ENCODE results near the gene CCNJL. TPM values are rescaled to one million over a fixed set of nuclear protein-coding genes. Genes with fewer than 3 reads are reported as not detected.
A peak's percentile ranks its signal among the peaks of the same experiment; 100 is the strongest.

CCNJL gene
- polyA plus RNA-seq, 1 donor = 12.7 TPM

DNA sequence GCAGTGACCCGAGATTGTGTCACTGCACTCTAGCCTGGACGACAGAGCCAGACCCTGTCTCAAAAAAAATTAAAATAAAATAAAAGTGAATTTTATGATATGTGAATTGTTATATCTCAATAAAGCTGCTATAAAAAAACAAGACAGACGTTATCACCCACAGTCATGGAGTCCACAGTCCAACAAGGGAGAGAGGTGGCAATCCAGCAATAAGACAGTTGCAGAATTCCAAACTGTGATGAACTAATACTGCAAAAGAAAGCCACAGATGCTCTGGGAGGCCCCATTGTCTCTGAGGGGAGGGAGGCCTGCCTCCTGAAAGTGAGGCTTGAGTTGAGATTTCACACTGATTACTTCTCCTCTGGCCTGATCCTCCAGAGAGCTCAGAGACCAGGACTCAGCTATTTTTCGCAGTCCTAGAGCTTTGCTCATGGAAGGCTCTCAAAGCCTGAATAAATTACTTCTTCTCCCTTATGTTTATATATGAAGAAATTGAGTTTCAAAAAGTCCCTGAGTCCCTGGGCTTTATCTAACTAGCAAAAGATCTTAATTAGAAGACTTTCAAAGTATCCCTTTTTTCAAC, 28.0 kb downstream of the CCNJL start:
- Histone ChIP-seq H3K4me3 (ENCODE audit: low read length) (no peak overlapping the region), H3K27me3 (ENCODE audit: control insufficient read depth, insufficient read depth, low read length) (no peaks in the 10 kb centered on the region), H3K27ac (ENCODE audit: low read length) (peak overlapping the region; percentile 8), H3K4me1 (ENCODE audit: control insufficient read depth, insufficient read depth, low read length) (peaks cover 33% of the 10 kb centered on the region), H3K36me3 (ENCODE audit: control insufficient read depth, insufficient read depth, low read length) (peaks cover 9% of the 10 kb centered on the region), H3K9me3 (ENCODE audit: control insufficient read depth, low read depth, low read length) (no peaks in the 10 kb centered on the region)
- 50% methylated on average over 2 of the region's 4 CpGs for WGBS (ENCODE audit: insufficient coverage, low lambda C conversion rate)
- DNase-seq = peak; percentile 46 to 68

DNA sequence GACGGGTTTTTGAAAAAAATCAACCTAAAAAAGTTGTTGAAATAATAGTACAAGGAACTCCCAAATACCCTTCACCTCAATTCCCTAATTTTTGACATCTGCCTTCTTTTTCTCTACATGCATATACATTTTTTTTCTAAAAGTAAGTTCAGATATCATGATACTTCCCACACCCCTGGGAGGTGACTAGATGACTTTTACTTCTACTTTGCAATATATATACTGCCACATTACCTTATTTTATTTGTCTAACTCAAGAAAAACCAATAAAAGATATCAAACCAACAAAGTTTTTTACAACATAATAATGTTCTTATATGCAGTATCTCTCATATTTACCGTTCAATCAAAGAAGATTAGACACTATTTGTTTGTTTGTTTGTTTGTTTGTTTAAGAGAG, 31.1 kb downstream of the CCNJL start:
- Histone ChIP-seq H3K4me3 (ENCODE audit: low read length) (no peak overlapping the region), H3K4me1 (ENCODE audit: control insufficient read depth, insufficient read depth, low read length) (peaks cover 19% of the 10 kb centered on the region), H3K27me3 (ENCODE audit: control insufficient read depth, insufficient read depth, low read length) (no peaks in the 10 kb centered on the region), H3K9me3 (ENCODE audit: control insufficient read depth, low read depth, low read length) (no peaks in the 10 kb centered on the region), H3K36me3 (ENCODE audit: control insufficient read depth, insufficient read depth, low read length) (peaks cover 28% of the 10 kb centered on the region), H3K27ac (ENCODE audit: low read length) (no peak overlapping the region)
- DNase-seq = no peak
- 33% methylated on average over 1 of the region's 2 CpGs for WGBS (ENCODE audit: insufficient coverage, low lambda C conversion rate)

DNA sequence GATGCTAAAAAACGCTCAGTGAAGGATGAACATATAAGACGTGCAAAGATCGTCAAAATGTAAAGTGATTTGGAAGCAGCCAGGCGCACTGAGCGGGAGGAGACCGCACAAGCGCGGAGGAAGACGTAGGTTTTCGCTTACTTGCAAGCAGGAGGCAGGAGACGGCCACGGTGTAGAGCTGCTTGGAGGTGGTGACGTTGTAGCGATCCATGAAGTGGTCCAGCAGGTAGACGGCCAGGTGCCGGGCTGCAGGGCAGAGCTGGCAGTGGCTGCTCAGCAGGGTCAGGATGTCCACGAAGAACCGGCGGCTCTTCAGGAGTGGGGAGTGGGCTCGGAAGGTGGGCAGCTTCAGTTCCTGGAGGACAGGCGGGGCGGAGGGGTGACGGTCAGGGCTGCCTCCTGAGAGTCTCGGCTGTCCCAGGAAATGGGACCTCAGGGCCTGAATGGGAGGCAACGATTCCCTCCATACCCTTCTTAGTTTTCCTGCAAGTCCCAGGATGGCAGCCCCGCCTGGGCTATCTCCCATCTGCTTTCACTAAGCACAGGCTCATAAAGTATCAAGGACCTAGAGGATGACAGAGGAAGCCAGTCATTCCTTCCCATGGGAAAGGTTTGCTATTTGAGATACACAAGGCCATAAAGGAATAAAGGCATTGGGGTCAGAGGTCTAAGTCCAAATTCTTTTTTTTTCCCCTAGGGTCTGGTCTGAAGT, 31.8 kb downstream of the CCNJL start:
- Histone ChIP-seq H3K4me1 (ENCODE audit: control insufficient read depth, insufficient read depth, low read length) (peaks cover 15% of the 10 kb centered on the region), H3K27ac (ENCODE audit: low read length) (peak overlapping the region; percentile 42), H3K36me3 (ENCODE audit: control insufficient read depth, insufficient read depth, low read length) (peaks cover 33% of the 10 kb centered on the region), H3K9me3 (ENCODE audit: control insufficient read depth, low read depth, low read length) (no peaks in the 10 kb centered on the region), H3K27me3 (ENCODE audit: control insufficient read depth, insufficient read depth, low read length) (no peaks in the 10 kb centered on the region), H3K4me3 (ENCODE audit: low read length) (no peak overlapping the region)
- no CpG with 5 or more reads among the region's 26 CpGs for WGBS (ENCODE audit: insufficient coverage, low lambda C conversion rate)
- DNase-seq = peak; percentile 69 to 89

DNA sequence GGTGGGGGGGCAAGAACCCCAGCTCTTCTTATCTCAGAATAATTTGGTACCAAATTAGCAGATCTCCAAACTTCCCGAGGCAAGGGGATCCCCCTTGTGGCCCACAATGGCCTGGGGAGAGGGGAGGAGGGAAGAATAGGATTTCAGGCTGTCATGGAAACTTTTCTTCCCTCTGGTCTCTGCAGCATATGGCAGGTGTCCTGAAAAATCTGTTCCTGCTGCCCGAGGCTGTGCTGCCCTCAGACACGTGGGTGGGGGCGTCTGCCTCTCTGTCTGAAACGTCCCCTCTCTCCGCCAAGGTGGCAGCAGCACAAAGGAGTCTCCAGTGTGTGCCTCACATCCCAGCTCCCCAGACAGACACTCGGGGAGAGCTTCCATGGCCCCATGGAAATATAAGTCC, 34.0 kb downstream of the CCNJL start:
- Histone ChIP-seq H3K4me1 (ENCODE audit: control insufficient read depth, insufficient read depth, low read length) (peaks cover 12% of the 10 kb centered on the region), H3K9me3 (ENCODE audit: control insufficient read depth, low read depth, low read length) (no peaks in the 10 kb centered on the region), H3K36me3 (ENCODE audit: control insufficient read depth, insufficient read depth, low read length) (peaks cover 33% of the 10 kb centered on the region), H3K27ac (ENCODE audit: low read length) (no peak overlapping the region), H3K27me3 (ENCODE audit: control insufficient read depth, insufficient read depth, low read length) (no peaks in the 10 kb centered on the region), H3K4me3 (ENCODE audit: low read length) (no peak overlapping the region)
- no peak for DNase-seq
- no CpG with 5 or more reads among the region's 7 CpGs for WGBS (ENCODE audit: insufficient coverage, low lambda C conversion rate)

DNA sequence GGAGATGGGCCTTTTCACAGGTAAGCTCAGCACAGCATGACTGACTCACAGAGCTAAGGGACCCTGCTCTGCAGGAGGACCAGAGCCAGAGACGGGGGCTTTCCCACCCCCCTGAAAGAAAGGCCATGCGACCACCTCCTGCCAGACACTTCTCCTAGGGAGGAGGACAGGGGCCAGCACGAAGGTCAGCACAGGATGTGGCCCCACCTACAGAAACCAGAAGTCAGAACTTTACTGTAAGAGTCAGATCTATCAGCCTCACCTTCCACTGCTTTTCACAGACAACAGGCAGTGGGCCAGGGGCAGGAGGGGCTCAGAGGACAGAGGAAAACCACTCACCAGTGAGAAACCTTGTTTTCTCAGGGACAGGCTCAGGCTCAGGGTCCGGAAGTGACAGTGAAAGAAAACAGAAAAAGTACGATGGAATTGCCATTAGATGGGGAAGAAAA, 37.9 kb downstream of the CCNJL start:
- WGBS (ENCODE audit: insufficient coverage, low lambda C conversion rate) = 91% methylated on average over 2 of the region's 5 CpGs
- no peaks in the 10 kb centered on the region for H3K9me3 ChIP-seq (ENCODE audit: control insufficient read depth, low read depth, low read length)
- H3K4me1 ChIP-seq (ENCODE audit: control insufficient read depth, insufficient read depth, low read length) = peaks cover 3% of the 10 kb centered on the region
- H3K4me3 ChIP-seq (ENCODE audit: low read length) = no peak overlapping the region
- H3K27ac ChIP-seq (ENCODE audit: low read length) = no peak overlapping the region
- H3K36me3 ChIP-seq (ENCODE audit: control insufficient read depth, insufficient read depth, low read length) = peaks cover 28% of the 10 kb centered on the region
- no peaks in the 10 kb centered on the region for H3K27me3 ChIP-seq (ENCODE audit: control insufficient read depth, insufficient read depth, low read length)
- no peak for DNase-seq

DNA sequence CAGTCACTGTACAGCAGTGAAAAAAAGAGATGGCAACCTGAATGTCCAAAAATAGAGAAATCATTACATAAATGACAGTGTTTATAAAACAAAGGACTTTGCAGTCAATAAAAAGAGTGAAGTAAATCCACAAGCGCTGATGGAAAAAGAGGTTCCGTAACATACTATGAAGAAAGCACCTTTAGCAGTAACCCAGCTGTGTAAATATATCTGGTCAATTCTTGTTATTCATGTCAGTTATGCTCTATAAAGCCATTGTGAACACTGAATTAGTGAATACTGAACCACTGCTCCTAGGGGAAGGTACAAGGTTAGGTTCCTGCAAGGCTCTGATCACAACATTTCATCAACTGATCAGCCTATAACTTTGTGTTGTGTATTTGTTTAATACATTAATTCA, 39.5 kb downstream of the CCNJL start:
- 76% methylated on average over 2 of the region's 2 CpGs for WGBS (ENCODE audit: insufficient coverage, low lambda C conversion rate)
- Histone ChIP-seq H3K4me3 (ENCODE audit: low read length) (no peak overlapping the region), H3K27ac (ENCODE audit: low read length) (no peak overlapping the region), H3K4me1 (ENCODE audit: control insufficient read depth, insufficient read depth, low read length) (peaks cover 3% of the 10 kb centered on the region), H3K36me3 (ENCODE audit: control insufficient read depth, insufficient read depth, low read length) (peaks cover 34% of the 10 kb centered on the region), H3K27me3 (ENCODE audit: control insufficient read depth, insufficient read depth, low read length) (no peaks in the 10 kb centered on the region), H3K9me3 (ENCODE audit: control insufficient read depth, low read depth, low read length) (no peaks in the 10 kb centered on the region)
- DNase-seq = no peak

DNA sequence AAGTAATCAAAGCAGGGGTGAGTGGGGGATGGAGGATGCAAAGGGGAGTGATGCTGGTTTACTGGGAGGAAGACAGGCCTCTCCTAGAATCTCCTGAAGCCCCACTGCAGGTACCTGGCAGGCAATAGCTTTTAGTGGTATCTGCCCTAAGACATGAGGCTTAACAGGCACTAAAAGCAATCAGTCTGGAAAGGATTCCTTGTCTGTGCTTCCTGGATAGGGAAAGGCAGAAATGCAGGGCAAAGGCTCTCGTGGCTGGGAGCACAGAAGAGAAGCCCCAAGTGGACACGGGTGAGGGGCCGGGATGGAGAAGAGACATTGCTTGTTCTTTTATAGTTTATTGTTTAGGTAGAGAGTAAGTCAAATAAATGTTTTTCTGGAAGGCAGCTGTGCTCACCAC, 40.1 kb downstream of the CCNJL start:
- H3K27ac ChIP-seq (ENCODE audit: low read length) = no peak overlapping the region
- no peaks in the 10 kb centered on the region for H3K9me3 ChIP-seq (ENCODE audit: control insufficient read depth, low read depth, low read length)
- peaks cover 32% of the 10 kb centered on the region for H3K36me3 ChIP-seq (ENCODE audit: control insufficient read depth, insufficient read depth, low read length)
- no peaks in the 10 kb centered on the region for H3K27me3 ChIP-seq (ENCODE audit: control insufficient read depth, insufficient read depth, low read length)
- H3K4me3 ChIP-seq (ENCODE audit: low read length) = no peak overlapping the region
- peaks cover 3% of the 10 kb centered on the region for H3K4me1 ChIP-seq (ENCODE audit: control insufficient read depth, insufficient read depth, low read length)
- no CpG with 5 or more reads among the region's 3 CpGs for WGBS (ENCODE audit: insufficient coverage, low lambda C conversion rate)
- no peak for DNase-seq

DNA sequence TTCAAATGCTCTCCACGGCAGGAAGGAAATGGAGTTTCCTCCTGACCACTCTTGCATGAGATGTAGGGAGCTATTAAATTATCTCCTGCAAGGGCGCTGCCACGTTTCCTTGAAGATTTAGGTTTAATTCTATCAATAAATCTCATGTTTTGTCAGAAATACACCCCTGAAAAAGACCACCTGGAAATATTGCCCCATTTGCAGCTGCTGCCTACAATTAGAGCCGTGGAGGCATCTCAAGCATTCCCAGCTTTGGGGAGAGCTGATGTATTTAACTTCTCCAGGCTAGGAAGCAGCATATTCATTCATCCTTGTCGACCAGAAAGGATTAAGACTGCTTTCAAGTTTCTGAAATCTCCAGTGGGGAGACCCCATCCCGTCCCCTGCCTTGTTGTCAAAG, 40.5 kb downstream of the CCNJL start:
- H3K27me3 ChIP-seq (ENCODE audit: control insufficient read depth, insufficient read depth, low read length) = no peaks in the 10 kb centered on the region
- DNase-seq = no peak
- no peaks in the 10 kb centered on the region for H3K9me3 ChIP-seq (ENCODE audit: control insufficient read depth, low read depth, low read length)
- peaks cover 3% of the 10 kb centered on the region for H3K4me1 ChIP-seq (ENCODE audit: control insufficient read depth, insufficient read depth, low read length)
- peaks cover 28% of the 10 kb centered on the region for H3K36me3 ChIP-seq (ENCODE audit: control insufficient read depth, insufficient read depth, low read length)
- WGBS (ENCODE audit: insufficient coverage, low lambda C conversion rate) = no CpG with 5 or more reads among the region's 6 CpGs
- no peak overlapping the region for H3K27ac ChIP-seq (ENCODE audit: low read length)
- H3K4me3 ChIP-seq (ENCODE audit: low read length) = no peak overlapping the region

DNA sequence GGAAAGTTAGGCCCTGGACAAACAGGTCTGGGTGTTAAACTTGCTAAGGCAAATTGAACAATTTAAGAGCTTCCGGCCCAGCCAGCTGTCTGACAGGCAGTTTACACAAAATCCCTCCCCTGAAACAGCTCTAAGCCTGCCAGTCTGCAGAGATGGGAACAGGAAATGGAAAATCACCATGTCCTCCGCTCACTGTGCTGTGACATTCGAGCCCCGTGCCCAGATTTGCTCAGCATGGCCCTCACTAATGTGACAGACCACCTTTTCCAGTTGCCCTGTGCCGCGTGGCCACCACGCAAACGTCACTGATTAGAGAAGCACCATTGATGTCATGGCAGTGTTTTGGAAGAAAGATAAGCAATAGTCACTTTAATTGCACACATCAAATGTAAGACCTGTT, 41.0 kb downstream of the CCNJL start:
- no peaks in the 10 kb centered on the region for H3K9me3 ChIP-seq (ENCODE audit: control insufficient read depth, low read depth, low read length)
- H3K36me3 ChIP-seq (ENCODE audit: control insufficient read depth, insufficient read depth, low read length) = peaks cover 24% of the 10 kb centered on the region
- peaks cover 3% of the 10 kb centered on the region for H3K4me1 ChIP-seq (ENCODE audit: control insufficient read depth, insufficient read depth, low read length)
- H3K4me3 ChIP-seq (ENCODE audit: low read length) = no peak overlapping the region
- no peak overlapping the region for H3K27ac ChIP-seq (ENCODE audit: low read length)
- peak in 1 of 2 donors; percentile 31 for DNase-seq
- H3K27me3 ChIP-seq (ENCODE audit: control insufficient read depth, insufficient read depth, low read length) = no peaks in the 10 kb centered on the region
- no CpG with 5 or more reads among the region's 8 CpGs for WGBS (ENCODE audit: insufficient coverage, low lambda C conversion rate)

DNA sequence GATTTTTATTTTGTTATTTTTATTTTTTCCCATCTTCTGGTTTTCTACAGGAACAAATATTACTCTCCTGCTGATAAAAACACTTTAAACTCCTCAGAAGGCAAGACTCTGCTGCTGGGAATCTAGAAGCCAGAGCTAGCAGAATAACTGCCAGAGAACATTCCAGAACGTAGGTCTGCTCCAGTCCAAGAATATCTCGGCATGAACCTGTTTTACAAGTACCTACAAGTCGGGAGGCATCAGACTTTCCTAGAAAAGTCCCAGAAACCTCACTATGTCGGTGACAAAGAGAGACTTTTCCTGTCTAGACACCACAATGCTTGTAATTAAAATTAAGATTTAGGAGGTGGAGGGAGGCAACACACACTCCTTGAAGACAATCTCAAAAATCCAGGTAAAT, 41.7 kb downstream of the CCNJL start:
- peaks cover 3% of the 10 kb centered on the region for H3K4me1 ChIP-seq (ENCODE audit: control insufficient read depth, insufficient read depth, low read length)
- no peak overlapping the region for H3K4me3 ChIP-seq (ENCODE audit: low read length)
- no peaks in the 10 kb centered on the region for H3K9me3 ChIP-seq (ENCODE audit: control insufficient read depth, low read depth, low read length)
- H3K27ac ChIP-seq (ENCODE audit: low read length) = no peak overlapping the region
- no peak for DNase-seq
- no peaks in the 10 kb centered on the region for H3K27me3 ChIP-seq (ENCODE audit: control insufficient read depth, insufficient read depth, low read length)
- peaks cover 19% of the 10 kb centered on the region for H3K36me3 ChIP-seq (ENCODE audit: control insufficient read depth, insufficient read depth, low read length)
- WGBS (ENCODE audit: insufficient coverage, low lambda C conversion rate) = no CpG with 5 or more reads among the region's 4 CpGs

DNA sequence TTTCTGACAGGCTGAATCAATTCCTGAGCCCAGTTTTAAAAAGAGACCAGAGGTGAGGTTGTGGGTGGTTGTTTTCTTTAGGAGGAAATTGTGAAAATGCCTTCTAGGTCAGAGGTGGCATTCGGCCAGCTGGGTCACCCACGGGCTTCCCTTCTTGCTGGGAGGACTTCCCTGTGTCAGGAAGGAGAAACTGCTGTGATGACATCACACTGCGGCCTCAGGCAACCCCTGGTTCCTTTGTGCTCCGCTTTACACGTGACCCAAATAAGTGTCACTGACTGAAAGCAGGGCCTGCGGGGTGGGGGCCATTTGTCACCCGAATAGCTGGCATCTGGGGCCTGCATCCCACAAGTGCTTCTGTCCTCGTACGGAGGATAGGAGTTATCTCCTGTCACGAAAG, 43.3 kb downstream of the CCNJL start:
- whole genome bisulfite sequencing (ENCODE audit: insufficient coverage, low lambda C conversion rate) = no CpG with 5 or more reads among the region's 10 CpGs
- peaks cover 5% of the 10 kb centered on the region for H3K4me1 ChIP-seq (ENCODE audit: control insufficient read depth, insufficient read depth, low read length)
- peaks cover 19% of the 10 kb centered on the region for H3K36me3 ChIP-seq (ENCODE audit: control insufficient read depth, insufficient read depth, low read length)
- no peak for DNase-seq
- H3K4me3 ChIP-seq (ENCODE audit: low read length) = no peak overlapping the region
- H3K9me3 ChIP-seq (ENCODE audit: control insufficient read depth, low read depth, low read length) = no peaks in the 10 kb centered on the region
- H3K27me3 ChIP-seq (ENCODE audit: control insufficient read depth, insufficient read depth, low read length) = no peaks in the 10 kb centered on the region
- no peak overlapping the region for H3K27ac ChIP-seq (ENCODE audit: low read length)

Data from large intestine (tissue), 3 donors.